HG03103 (cell line): Measurements from ENCODE around the gene PDAP1.
"Not testable (repeated sequence)": the region's sequence is repeated elsewhere in the genome, so short reads cannot be mapped to it uniquely, and the experiment has no call there.

Experiments
- ATAC-seq: cut with Tn5 transposase; IDR thresholded peaks from one replicate; pipeline ENCODE4 v1.9.1; 2021; ENCODE audit warnings: low read depth; ENCODE audit not compliant: unreplicated experiment

Gene PDAP1

GRCh38 chr7:99357701-99358490, 50.5 kb downstream of the PDAP1 start:
- no peak for ATAC-seq

GRCh38 chr7:99355098-99355497, 53.3 kb downstream of the PDAP1 start:
- ATAC-seq, result no peak

GRCh38 chr7:99352247-99352646, 56.1 kb downstream of the PDAP1 start:
- ATAC-seq, result no peak

- ATAC-seq, result not testable (repeated sequence)
Measured at GRCh38 chr7:99350641-99351040, 57.8 kb downstream of the PDAP1 start.
